NOMO-1 treated with dmso at 0.1 percent for 144 hours (cell line): ENCODE results near the gene PSMB7.

Experiments used
- DNase-seq: peaks from one replicate; lab custom pipeline; 2025; ENCODE audit not compliant: unreplicated experiment; lab: John Stamatoyannopoulos, UW

Gene PSMB7

GRCh38 chr9:124415102-124415851 lies at the start of gene PSMB7:
Gene PSMB7, minus strand, starts transcription at chr9:124415442. Its CDS starts 17 bp downstream, at chr9:124415425.
- peak; percentile 98 for DNase-seq

GRCh38 chr9:124462739-124463138 lies 47.5 kb upstream of the PSMB7 start:
- no peak for DNase-seq

- no peak for DNase-seq
Measured at GRCh38 chr9:124458441-124458840, 43.2 kb upstream of the PSMB7 start.

- no peak for DNase-seq
Measured at GRCh38 chr9:124457887-124458431, 42.7 kb upstream of the PSMB7 start.

- no peak for DNase-seq
Measured at GRCh38 chr9:124457079-124457886, 42.0 kb upstream of the PSMB7 start.

GRCh38 chr9:124456341-124457078 lies 41.3 kb upstream of the PSMB7 start:
- no peak for DNase-seq

GRCh38 chr9:124455820-124456219 lies 40.6 kb upstream of the PSMB7 start:
- DNase-seq, result no peak

GRCh38 chr9:124454791-124455443 lies 39.7 kb upstream of the PSMB7 start:
- no peak for DNase-seq

- no peak for DNase-seq
Measured at GRCh38 chr9:124454296-124454695, 39.1 kb upstream of the PSMB7 start.

GRCh38 chr9:124453586-124454191 lies 38.4 kb upstream of the PSMB7 start:
- DNase-seq, result no peak

- DNase-seq, result no peak
Measured at GRCh38 chr9:124452841-124453585, 37.8 kb upstream of the PSMB7 start.

- no peak for DNase-seq
Measured at GRCh38 chr9:124452326-124452725, 37.1 kb upstream of the PSMB7 start.

GRCh38 chr9:124450931-124451661 lies 35.9 kb upstream of the PSMB7 start:
- no peak for DNase-seq

- no peak for DNase-seq
Measured at GRCh38 chr9:124450241-124450924, 35.1 kb upstream of the PSMB7 start, which contains the start of gene ADGRD2. Gene ADGRD2, plus strand, starts transcription at chr9:124450451. Its CDS starts 1,216 bp downstream, at chr9:124451667.

- DNase-seq, result no peak
Measured at GRCh38 chr9:124449381-124450151, 34.3 kb upstream of the PSMB7 start.

- no peak for DNase-seq
Measured at GRCh38 chr9:124448019-124448418, 32.8 kb upstream of the PSMB7 start.

- DNase-seq, result no peak
Measured at GRCh38 chr9:124447297-124447661, 32.0 kb upstream of the PSMB7 start.

GRCh38 chr9:124444166-124444565 lies 28.9 kb upstream of the PSMB7 start:
- no peak for DNase-seq
